RWPE1 (cell line): Measurements from ENCODE around the gene PDP2.
A peak's percentile ranks its signal among the peaks of the same experiment; 100 is the strongest.

Experiments used
- CTCF ChIA-PET: fragments of 350-600 bp; sonication (Branson Sonifier 250); formaldehyde crosslinking; extraction: SDS; loops from one replicate; lab custom pipeline; 2021; lab: Yijun Ruan, JAX
- POLR2A ChIA-PET: fragments of 400-600 bp; formaldehyde crosslinking; extraction: SDS; loops from one replicate; lab custom pipeline; 2020; ENCODE audit warnings: antibody characterized with exemption; ENCODE audit not compliant: low non-redundant PET; lab: Yijun Ruan, JAX
- DNase-seq: peaks from one replicate; pipeline ENCODE4 v3.0.0; 2012; ENCODE audit warnings: low spot score
- H3K27ac ChIP-seq: fragments of 450-650 bp; 2 replicates; pipeline ENCODE4 v1.5.1; 2017
- TF ChIP-seq, protein P1 (sequence below): fragments of 450-650 bp; conservative IDR thresholded peaks from 2 replicates; pipeline ENCODE4 v1.5.1; 2017; ENCODE audit warnings: low read depth, mild to moderate bottlenecking

The PDP2 gene

DNA sequence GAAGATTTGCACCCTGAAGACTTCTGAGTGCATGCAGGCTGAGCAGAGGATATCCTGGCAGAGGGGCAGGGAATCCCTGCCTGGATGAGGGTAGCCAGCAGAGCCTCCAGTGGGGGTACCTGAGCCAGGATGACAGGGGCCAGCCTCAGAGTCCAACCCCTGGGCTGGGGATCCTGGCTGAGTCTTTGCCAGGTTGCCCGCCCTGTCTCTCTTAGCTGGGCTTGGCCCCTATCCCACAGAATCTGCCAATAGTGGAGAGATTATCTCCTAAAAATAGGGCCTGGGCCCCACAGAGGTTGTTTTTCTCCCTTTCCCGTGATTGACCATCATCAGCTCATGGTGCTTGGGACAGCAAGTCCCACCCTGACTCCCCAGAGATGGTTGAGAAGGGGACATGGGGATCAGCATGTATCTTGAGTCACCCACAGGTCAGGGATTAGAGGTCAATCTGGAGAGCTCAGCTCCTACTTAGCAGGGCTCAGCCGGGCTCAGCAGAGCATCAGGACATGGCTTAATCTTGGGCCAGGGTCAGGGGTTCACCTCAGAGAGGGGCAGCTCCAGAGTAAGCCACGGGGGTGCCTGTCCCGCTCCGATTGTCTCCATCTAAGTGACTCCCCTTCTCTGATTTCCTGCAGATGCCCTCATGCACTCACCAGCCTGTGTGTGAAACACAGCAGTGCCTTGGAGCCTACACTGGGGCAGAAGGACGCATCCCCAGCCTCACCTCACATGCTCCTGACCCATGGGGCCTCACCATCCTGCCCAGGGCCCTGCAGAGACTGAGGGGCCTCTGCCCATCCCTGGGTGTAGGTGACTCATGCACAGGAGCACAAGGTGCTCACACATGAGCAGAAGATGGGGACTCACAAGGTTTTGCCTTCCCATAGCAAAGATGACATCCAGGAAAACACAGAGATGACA lies 26.9 kb downstream of the PDP2 start:
- ChIA-PET CTCF (no interaction called here), POLR2A (no interaction called here)
- H3K27ac ChIP-seq = no peak overlapping the region
- TF ChIP-seq, protein P1, sequence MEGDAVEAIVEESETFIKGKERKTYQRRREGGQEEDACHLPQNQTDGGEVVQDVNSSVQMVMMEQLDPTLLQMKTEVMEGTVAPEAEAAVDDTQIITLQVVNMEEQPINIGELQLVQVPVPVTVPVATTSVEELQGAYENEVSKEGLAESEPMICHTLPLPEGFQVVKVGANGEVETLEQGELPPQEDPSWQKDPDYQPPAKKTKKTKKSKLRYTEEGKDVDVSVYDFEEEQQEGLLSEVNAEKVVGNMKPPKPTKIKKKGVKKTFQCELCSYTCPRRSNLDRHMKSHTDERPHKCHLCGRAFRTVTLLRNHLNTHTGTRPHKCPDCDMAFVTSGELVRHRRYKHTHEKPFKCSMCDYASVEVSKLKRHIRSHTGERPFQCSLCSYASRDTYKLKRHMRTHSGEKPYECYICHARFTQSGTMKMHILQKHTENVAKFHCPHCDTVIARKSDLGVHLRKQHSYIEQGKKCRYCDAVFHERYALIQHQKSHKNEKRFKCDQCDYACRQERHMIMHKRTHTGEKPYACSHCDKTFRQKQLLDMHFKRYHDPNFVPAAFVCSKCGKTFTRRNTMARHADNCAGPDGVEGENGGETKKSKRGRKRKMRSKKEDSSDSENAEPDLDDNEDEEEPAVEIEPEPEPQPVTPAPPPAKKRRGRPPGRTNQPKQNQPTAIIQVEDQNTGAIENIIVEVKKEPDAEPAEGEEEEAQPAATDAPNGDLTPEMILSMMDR = no peak
- no peak for DNase-seq

DNA sequence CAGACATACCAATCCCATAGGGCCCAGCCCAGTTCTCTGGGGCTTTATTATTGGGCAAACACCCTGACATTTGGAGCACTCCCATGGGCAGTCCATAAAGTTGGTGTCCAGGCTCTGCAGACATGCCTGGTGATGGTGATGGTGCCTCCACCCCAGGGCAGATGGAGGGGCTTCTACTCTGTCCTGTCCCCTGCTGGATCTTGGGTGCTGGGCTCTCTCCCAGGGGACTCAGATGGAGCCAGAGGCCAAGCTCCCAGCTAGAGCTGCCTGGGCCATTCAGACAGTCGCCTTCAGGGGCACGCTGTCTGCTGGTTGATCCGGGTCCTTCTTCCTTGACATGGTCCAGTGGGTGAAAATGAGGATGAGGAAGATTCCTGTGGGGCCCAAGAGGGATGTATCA lies 27.8 kb downstream of the PDP2 start:
- CTCF ChIA-PET = no interaction called here
- H3K27ac ChIP-seq = no peak overlapping the region
- TF ChIP-seq, protein P1 = no peak
- no peak for DNase-seq
- POLR2A ChIA-PET = no interaction called here

DNA sequence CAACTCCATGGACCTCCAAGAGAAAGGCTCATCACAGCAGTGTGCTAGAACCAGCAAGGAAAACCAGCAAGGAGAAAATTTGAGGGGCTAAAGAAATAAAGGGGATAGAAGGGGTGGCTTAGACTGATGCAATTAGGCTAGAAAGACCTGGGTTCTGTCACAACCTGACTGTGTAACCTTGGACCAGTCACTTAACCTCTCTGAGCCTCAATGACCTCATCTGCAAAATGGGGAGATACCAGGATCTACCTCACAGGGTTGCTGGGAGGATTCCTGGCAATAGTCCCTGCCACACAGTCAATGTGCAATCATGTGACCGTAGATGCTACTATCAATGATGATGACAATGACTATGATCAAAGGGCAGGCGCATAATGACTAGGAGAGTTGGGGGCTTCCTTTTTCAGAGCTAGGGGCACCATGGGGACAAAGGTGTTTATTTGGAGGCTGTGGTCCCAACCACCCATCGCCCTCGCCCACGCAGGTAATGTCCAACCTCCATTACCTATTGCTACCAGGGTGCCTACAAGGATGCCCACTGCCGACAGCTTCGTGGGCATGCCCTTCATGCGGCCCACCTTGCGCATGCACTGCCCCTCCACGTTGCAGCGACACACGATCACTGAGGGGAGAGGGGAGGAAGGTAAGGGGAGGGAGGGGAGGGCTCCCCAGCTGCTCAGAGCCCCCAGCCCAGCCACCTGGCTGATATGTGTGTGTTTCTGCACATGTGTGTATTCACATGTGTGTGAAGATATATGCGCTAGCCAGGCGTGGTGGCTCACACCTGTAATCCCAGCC lies 28.6 kb downstream of the PDP2 start:
- CTCF ChIA-PET = interaction anchor here (0.7 to 3.7 kb wide), 4 partner anchors 8 to 105 kb away, joined by 3 to 22 read pairs (median 6); no protein-coding TSS in a partner anchor
- DNase-seq = no peak
- no peak overlapping the region for H3K27ac ChIP-seq
- TF ChIP-seq, protein P1 = no peak
- POLR2A ChIA-PET = no interaction called here

DNA sequence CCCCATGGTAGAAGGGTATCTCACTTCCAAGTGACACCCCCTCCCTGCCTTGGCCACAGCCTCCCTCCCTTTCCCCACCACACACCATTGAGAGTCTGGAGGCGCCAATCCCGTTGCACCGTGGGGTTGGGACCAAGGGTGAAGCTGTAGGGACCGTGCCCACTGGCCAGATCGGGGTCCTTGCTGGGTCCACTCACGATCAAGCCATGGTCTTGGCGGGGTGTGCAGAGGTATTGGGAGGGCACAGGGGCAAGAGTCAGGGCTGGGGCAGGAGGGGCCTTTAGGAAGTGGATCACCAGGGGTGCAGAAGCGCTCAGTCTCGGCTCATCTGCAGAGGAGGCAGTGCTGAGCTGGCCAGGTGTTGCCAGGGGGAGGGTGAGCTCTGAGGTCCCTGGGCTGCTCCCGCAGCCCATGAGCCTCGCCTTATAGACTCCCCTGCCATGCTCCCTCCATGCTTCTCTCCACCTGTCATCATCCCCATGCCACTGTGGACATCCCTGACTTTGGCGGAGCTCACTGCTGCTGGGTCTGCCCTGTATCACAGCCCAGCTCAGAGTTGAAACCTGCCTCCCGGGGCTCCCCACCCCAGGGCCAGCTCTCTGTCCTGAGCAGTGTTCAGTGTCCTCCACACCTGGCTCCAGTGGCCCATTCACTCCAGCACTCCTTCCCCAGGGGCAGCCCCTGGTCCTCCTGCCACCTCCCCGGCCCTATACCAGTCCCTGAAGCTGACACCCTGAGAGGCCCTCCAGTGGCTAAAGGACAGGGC lies 30.0 kb downstream of the PDP2 start:
- no peak overlapping the region for H3K27ac ChIP-seq
- no peak for DNase-seq
- CTCF ChIA-PET = interaction anchor here (0.5 to 3.7 kb wide), 7 partner anchors 9 to 90 kb away, joined by 3 to 22 read pairs (median 4); no protein-coding TSS in a partner anchor
- TF ChIP-seq, protein P1 = no peak
- POLR2A ChIA-PET = no interaction called here

DNA sequence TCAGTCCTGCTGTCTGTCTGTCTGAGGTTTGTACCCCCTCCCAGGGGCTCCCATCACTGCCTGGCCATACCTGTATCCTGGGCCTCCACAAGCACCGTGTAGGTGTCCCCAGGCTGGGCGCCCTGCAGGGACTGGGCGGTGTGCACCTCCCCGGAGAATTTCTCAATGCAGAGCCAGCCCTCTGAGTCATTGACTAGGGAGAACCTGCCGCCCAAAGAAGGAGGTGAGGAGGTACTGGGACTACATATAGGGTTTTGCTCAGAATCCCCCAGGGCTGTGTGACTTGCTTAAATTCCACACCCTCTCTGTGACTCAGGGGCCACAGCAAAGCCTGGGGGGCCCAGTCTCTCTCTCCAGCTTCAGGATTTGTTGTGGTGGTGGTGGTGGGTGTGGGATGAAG lies 30.8 kb downstream of the PDP2 start:
- CTCF ChIA-PET = interaction anchor here (0.7 to 3.7 kb wide), 2 partner anchors 16 to 32 kb away, joined by 4 to 22 read pairs; no protein-coding TSS in a partner anchor
- peak; percentile 65 for DNase-seq
- H3K27ac ChIP-seq = no peak overlapping the region
- POLR2A ChIA-PET = no interaction called here
- TF ChIP-seq, protein P1 = no peak
